ENCODE measurements around the gene TCP10L. TPM values are rescaled to one million over a fixed set of nuclear protein-coding genes. Genes with fewer than 3 reads are reported as not detected.

Gene TCP10L
- total RNA-seq, 4 donors from 2014 or later, result 1.0 to 10.3 (median 2.4) TPM

GRCh38 chr21:32595431-32595830 is 10.1 kb upstream of the TCP10L start:
- DNase-seq (ENCODE audit: low spot score in 2 of 2), result no peak
- no peak overlapping the region for H3K27ac ChIP-seq
- 72% methylated on average over 11 of the region's 11 CpGs for WGBS, 2 donors
- H3K36me3 ChIP-seq, result peaks cover 0 to 31% (median 0%) of the 10 kb centered on the region in 3 donors
- H3K9me3 ChIP-seq, result no peaks in the 10 kb centered on the region
- H3K4me3 ChIP-seq, result no peak overlapping the region
- H3K27me3 ChIP-seq, result no peaks in the 10 kb centered on the region
- no peaks in the 10 kb centered on the region for H3K4me1 ChIP-seq
- TF ChIP-seq POLR2A (IDR thresholded peaks at IDR 0.05) (no peak), CTCF (IDR thresholded peaks at IDR 0.05) (no peak), EP300 (IDR thresholded peaks at IDR 0.05) (no peak)

- TF ChIP-seq EP300 (IDR thresholded peaks at IDR 0.05) (no peak), POLR2A (IDR thresholded peaks at IDR 0.05) (no peak), CTCF (IDR thresholded peaks at IDR 0.05) (no peak)
- H3K9me3 ChIP-seq, result no peaks in the 10 kb centered on the region
- H3K4me1 ChIP-seq, result no peaks in the 10 kb centered on the region
- no peak overlapping the region for H3K27ac ChIP-seq
- DNase-seq (ENCODE audit: low spot score in 2 of 2), result no peak
- no peak overlapping the region for H3K4me3 ChIP-seq
- 76 to 85% methylated on average over 7 to 8 of the region's 8 CpGs for WGBS, 2 donors
- peaks cover 0 to 13% (median 0%) of the 10 kb centered on the region in 3 donors for H3K36me3 ChIP-seq
- no peaks in the 10 kb centered on the region for H3K27me3 ChIP-seq
These were observed 8.4 kb upstream of the TCP10L start for GRCh38 chr21:32593690-32594089.

GRCh38 chr21:32592929-32593502 is 7.7 kb upstream of the TCP10L start:
- H3K9me3 ChIP-seq, result no peaks in the 10 kb centered on the region
- no peaks in the 10 kb centered on the region for H3K4me1 ChIP-seq
- no peaks in the 10 kb centered on the region for H3K27me3 ChIP-seq
- no peak overlapping the region for H3K4me3 ChIP-seq
- 57% methylated on average over 9 to 10 of the region's 10 CpGs for WGBS, 2 donors
- no peak overlapping the region for H3K27ac ChIP-seq
- no peak for DNase-seq (ENCODE audit: low spot score in 2 of 2)
- TF ChIP-seq EP300 (IDR thresholded peaks at IDR 0.05) (no peak), CTCF (IDR thresholded peaks at IDR 0.05) (no peak), POLR2A (IDR thresholded peaks at IDR 0.05) (no peak)
- peaks cover 0 to 10% (median 0%) of the 10 kb centered on the region in 3 donors for H3K36me3 ChIP-seq

- no peaks in the 10 kb centered on the region for H3K9me3 ChIP-seq
- TF ChIP-seq EP300 (IDR thresholded peaks at IDR 0.05) (no peak), POLR2A (IDR thresholded peaks at IDR 0.05) (no peak), CTCF (IDR thresholded peaks at IDR 0.05) (no peak)
- no peaks in the 10 kb centered on the region for H3K27me3 ChIP-seq
- DNase-seq (ENCODE audit: low spot score in 2 of 2), result no peak
- H3K4me1 ChIP-seq, result no peaks in the 10 kb centered on the region
- H3K4me3 ChIP-seq, result no peak overlapping the region
- H3K27ac ChIP-seq, result no peak overlapping the region
- WGBS, 2 donors, result 69% methylated on average over 4 of the region's 4 CpGs
- H3K36me3 ChIP-seq, result peaks cover 0 to 9% (median 0%) of the 10 kb centered on the region in 3 donors
These were observed 4.8 kb upstream of the TCP10L start for GRCh38 chr21:32590130-32590529.

GRCh38 chr21:32587651-32588050 is 2.3 kb upstream of the TCP10L start:
- DNase-seq (ENCODE audit: low spot score in 2 of 2), result no peak
- WGBS, 2 donors, result 92 to 97% methylated on average over 5 of the region's 5 CpGs
- Histone ChIP-seq H3K36me3 (peaks cover 0 to 9% (median 0%) of the 10 kb centered on the region in 3 donors), H3K27ac (no peak overlapping the region), H3K9me3 (no peaks in the 10 kb centered on the region), H3K4me1 (no peaks in the 10 kb centered on the region), H3K4me3 (no peak overlapping the region), H3K27me3 (no peaks in the 10 kb centered on the region)
- TF ChIP-seq EP300 (IDR thresholded peaks at IDR 0.05), result no peak
- no peak for TF ChIP-seq POLR2A (IDR thresholded peaks at IDR 0.05)
- no peak for TF ChIP-seq CTCF (IDR thresholded peaks at IDR 0.05)

All from tibial nerve (tissue), 4 donors.